ENCODE results near the gene BANK1. TPM values are rescaled to one million over a fixed set of nuclear protein-coding genes. Genes with fewer than 3 reads are reported as not detected.

BANK1 gene
- total and polyA plus RNA-seq, 2 of the 8 experiments (the other 6 are each of a cell fraction or from before 2014, with no cell fraction given), result 0.59 to 0.93 TPM

GRCh38 chr4:102007959-102008425 is 217.5 kb downstream of the BANK1 start:
- Histone ChIP-seq H3K4me1 (replicated peaks in 1 of 4; ENCODE audit: control insufficient read depth in 3 of 4, insufficient read depth in 4 of 4, low read length in 3 of 4) (no peaks in the 10 kb centered on the region), H3K4me3 (ENCODE audit: extremely low read depth in 1 of 4, insufficient read depth in 2 of 4, low read depth in 3 of 4, low read length in 4 of 4) (no peak overlapping the region), H2BK5ac (ENCODE audit: low read depth, low read length) (no peak overlapping the region), H2AFZ (ENCODE audit: low read length) (no peak overlapping the region), H2BK12ac (ENCODE audit: low read depth, low read length) (no peak overlapping the region), H3K18ac (ENCODE audit: extremely low read depth, low read length) (no peak overlapping the region), H2AK5ac (ENCODE audit: low read depth, low read length) (no peak overlapping the region), H3K27ac (ENCODE audit: low read depth, low read length) (no peak overlapping the region), H3K36me3 (ENCODE audit: control insufficient read depth in 2 of 4, insufficient read depth in 4 of 4, low read length in 3 of 4) (no peaks in the 10 kb centered on the region), H3K14ac (ENCODE audit: insufficient read length) (no peak overlapping the region), H4K5ac (ENCODE audit: insufficient read length, low read depth, low read length) (no peak overlapping the region), H3K4me2 (ENCODE audit: insufficient read depth in 1 of 2, low read depth in 2 of 2, low read length in 2 of 2) (no peak overlapping the region), H2BK120ac (replicated peaks; ENCODE audit: low read depth, low read length) (no peak overlapping the region), H3K23ac (ENCODE audit: insufficient read length) (no peak overlapping the region), H2BK15ac (ENCODE audit: low read length) (no peak overlapping the region), H2BK20ac (ENCODE audit: low read length) (no peak overlapping the region), H3K9ac (replicated peaks in 1 of 4; ENCODE audit: extremely low read depth in 1 of 4, low read depth in 3 of 4, low read length in 3 of 4) (no peak overlapping the region), H3K56ac (replicated peaks; ENCODE audit: insufficient read length, low read depth, low read length) (no peak overlapping the region), H3K4ac (replicated peaks; ENCODE audit: insufficient read length, low read depth, low read length) (no peak overlapping the region), H4K20me1 (replicated peaks in 1 of 2; ENCODE audit: control insufficient read depth in 1 of 2, insufficient read depth in 2 of 2, low read length in 2 of 2) (no peaks in the 10 kb centered on the region), H4K8ac (ENCODE audit: extremely low read depth, insufficient read depth, low read length) (no peak overlapping the region), H3K79me1 (ENCODE audit: low read depth, low read length) (no peaks in the 10 kb centered on the region), H3K9me3 (ENCODE audit: insufficient read depth in 2 of 2, low read depth in 1 of 2, low read length in 1 of 2) (no peaks in the 10 kb centered on the region), H3K27me3 (replicated peaks in 1 of 4; ENCODE audit: control insufficient read depth in 3 of 4, extremely low read depth in 1 of 4, insufficient read depth in 3 of 4, low read length in 3 of 4) (no peaks in the 10 kb centered on the region), H3K79me2 (ENCODE audit: control insufficient read depth in 1 of 2, insufficient read depth in 2 of 2, low read length in 2 of 2) (no peaks in the 10 kb centered on the region), H4K91ac (replicated peaks; ENCODE audit: insufficient read length, low read length) (no peak overlapping the region), H3K23me2 (ENCODE audit: low read depth, low read length) (no peaks in the 10 kb centered on the region)
- no peak for TF ChIP-seq NRF1 (IDR thresholded peaks at IDR 0.05; ENCODE audit: low read depth, low read length)
- TF ChIP-seq SIX5 (IDR thresholded peaks at IDR 0.05; ENCODE audit: low read depth, low read length), result no peak
- TF ChIP-seq POU5F1 (IDR thresholded peaks at IDR 0.05; ENCODE audit: low read depth, low read length), result no peak
- TF ChIP-seq TBP (IDR thresholded peaks at IDR 0.05; ENCODE audit: low read depth, low read length), result no peak
- TF ChIP-seq KDM4A (IDR thresholded peaks at IDR 0.05; ENCODE audit: low read depth, low read length, severe bottlenecking), result no peak
- TF ChIP-seq TAF1 (IDR thresholded peaks at IDR 0.05; ENCODE audit: low read depth, low read length), result no peak
- ChIA-PET CTCF (ENCODE audit: partially characterized antibody) (interaction anchor here (1.0 kb wide), 1 partner anchor 15 kb away, joined by 3 read pairs; no protein-coding TSS in a partner anchor), POLR2A (ENCODE audit: partially characterized antibody) (no interaction called here)
- WGBS, 2 experiments (ENCODE audit: extremely low coverage in 1 of 2, insufficient coverage in 1 of 2, insufficient read length in 1 of 2, insufficient replicate concordance in 2 of 2, low coverage in 1 of 2, low lambda C conversion rate in 2 of 2, missing lambda C conversion rate in 1 of 2), result 98% methylated on average over 2 of the region's 2 CpGs; no CpG with 5 or more reads in 1 of the 2 experiments
- no peak for DNase-seq (ENCODE audit: low read depth in 1 of 2, low spot score in 2 of 2)
- no peak for FAIRE-seq
